Left forelimb (tissue), 1 donor: ENCODE data around the gene PDZD4.

Source experiments
- DNase-seq: peaks from one replicate; pipeline ENCODE4 v3.0.0-alpha.2; 2018; ENCODE audit warnings: low spot score

The PDZD4 gene

DNA sequence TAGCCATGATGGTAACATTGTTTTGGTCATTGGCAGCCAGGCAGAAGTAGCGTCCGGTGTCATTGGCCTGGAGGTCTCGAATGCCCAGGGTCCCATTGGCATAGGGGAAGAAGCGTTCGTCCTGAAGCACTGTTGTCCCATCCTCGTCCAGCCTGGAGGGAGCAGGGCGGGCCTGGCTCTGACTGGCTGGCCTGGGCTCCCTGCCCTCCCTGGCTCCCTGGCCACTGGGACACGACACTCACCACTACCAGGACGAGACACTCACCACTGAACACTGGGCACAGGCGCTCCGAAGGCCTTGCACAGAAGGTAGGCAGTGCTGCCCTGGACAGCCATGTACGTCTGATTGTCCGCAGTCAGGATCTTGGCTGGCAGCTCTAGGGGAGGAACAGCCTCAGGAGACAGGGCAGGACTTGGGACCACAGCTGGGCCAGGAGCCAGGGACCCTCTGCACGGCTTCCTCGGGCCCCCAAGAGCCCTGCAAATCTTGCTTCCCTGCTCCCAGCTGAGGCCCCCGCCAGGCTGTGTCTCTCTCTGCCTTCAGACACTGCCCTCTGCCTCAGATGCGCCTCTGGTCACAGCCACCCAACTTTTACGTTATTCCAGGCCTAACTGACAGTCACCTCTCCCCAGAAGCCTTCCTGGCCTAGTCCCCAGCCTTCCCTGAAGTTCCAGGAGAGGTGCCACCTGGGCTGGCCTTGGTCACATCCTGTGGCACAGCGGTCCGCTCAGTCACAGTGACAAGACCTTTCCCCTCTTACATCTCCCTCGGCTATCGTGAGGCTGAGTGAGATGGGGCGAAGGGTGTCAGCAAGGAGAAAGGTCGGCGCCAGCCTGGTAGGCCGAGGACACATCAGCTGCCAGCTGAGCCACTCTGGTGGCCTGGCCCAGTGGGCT is 38.5 kb upstream of the PDZD4 start:
- DNase-seq = no peak

DNA sequence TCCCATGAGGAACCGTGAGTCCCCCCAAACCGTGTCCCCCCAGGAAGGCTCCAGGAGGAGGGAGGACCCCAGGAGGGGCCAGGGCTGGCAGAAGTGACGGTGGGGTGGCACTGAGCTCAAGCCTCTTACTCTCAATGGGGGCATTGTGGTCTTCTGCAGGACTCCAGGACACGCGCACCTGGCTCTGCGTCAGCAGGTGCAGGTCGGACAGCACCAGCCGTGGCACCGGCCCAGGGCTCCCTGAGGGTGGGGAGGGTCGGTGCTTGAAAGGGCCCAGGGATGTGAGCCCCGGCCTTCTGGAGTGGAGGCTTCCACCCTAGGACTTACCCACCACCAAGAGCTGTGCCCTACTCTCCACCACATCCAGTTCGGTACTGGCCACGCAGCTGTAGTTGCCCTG is 37.3 kb upstream of the PDZD4 start:
- DNase-seq = no peak

DNA sequence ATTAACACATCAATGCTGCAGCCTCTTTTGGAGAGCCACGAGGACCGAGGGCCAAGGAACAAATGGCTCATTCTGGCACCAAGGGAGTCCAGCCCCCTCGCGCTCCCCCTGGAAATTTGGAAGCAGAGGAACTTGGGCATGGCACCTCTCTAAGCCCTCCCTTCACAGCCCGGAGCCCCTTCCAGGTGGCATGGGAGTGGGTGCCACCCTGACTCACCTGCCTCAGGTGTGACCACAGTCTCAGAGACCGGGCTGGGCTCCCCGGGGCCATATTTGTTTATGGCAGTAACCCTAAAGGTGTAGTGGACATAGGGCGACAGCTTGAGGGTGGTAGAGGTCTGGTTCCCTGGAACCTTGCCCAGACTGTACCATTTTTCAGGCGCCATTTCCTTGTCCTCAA is 36.8 kb upstream of the PDZD4 start:
- no peak for DNase-seq

DNA sequence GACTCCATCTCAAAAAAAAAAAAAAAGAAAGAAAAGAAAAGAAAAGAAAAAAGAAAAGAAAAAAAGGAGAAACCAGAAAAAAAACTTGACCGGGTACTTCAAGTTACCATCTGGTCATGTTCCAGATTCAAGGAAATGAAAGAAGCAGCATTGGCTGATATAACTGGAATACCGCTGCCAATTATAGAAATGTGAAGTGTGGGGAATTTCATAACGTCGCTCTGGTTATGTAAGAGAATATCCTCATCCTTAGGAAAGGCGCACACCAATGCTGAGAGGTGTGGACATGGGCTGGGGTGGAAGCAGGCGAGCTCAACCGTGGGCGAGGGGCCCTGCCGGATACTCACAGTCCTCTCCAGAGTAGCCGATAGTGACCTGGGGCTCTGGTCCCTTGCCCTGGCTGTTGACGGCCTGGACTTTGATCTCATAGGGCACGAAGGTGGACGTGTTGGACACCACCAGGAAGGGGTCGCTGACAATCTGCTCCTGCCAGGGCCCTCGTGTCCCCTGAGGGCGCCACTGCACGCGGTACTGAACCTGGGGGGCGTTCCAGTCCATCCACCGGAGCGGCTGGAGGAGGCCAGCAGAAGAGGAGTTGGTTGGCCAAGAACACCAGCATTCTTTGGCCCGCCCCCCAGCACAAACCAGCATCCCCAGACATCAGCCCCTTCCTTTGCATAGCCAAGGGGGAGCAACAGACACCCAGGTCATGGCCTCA is 36.1 kb upstream of the PDZD4 start:
- DNase-seq = no peak

DNA sequence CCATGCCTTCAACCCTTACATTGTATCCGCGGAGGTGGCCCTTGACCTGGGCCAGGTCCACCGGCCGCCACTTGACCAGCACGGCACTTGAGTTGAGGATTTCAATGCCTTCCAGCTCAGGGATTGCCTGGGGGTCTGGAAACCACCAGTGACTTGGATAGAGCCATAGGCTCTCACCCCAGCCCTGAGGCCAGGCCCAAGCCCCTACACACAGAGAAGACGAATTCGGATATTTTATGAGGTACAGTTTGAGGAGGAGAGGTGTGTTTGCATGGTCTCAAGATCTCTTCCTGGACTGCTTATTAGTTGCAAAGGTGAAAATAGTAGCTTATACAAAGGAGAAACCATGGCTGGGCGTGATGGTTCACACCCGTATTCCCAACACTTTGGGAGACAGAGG is 35.3 kb upstream of the PDZD4 start:
- no peak for DNase-seq

DNA sequence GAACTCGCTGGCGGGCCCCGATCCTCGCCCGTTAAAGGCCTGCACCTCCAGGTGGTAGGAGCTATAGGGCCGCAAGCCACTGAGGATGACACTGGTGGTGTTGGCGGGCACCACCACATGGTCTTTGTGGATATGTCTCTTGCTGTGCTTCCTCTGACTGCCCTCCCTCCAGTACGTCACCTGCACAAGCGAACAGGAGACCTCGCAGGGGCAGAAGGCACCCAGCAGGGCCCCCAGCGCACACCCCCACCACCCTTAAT is 34.9 kb upstream of the PDZD4 start:
- no peak for DNase-seq

DNA sequence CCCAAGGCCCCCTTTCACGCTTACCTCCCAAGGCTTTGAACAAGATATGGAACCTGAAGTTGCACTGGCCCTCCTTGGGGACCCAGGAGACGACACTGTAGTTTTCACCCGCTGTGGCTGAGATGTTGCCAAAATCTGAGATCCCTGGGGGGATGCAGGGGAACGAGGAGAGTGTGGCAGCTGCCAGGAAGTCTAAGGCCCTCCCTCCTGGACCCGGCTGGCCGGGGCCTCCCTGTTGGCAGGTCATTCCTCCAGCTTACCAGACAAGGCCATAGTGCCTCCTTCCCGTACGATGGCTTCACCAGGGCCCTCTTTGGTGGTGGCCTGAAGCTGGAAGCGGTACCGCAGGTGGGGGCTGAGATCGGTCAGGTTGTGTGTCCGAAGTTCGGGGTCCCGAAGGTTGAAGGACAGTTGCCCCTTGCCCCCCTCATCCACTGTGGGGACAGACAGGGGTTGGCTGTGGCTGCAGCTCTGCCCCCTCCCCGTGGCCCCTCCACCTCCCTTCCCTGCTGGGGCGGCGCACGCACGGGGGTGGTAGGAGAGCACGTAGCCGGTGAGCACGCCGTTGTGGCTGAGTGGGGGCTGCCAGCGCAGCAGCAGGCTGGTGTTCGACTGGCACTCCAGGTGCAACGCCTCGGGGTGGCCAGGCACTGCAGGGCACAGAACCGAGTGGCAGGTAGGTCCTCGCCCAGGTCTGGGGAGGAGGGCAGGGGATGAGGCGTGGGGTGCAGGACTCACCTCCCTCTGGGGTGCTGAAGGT is 34.4 kb upstream of the PDZD4 start:
- DNase-seq = no peak

DNA sequence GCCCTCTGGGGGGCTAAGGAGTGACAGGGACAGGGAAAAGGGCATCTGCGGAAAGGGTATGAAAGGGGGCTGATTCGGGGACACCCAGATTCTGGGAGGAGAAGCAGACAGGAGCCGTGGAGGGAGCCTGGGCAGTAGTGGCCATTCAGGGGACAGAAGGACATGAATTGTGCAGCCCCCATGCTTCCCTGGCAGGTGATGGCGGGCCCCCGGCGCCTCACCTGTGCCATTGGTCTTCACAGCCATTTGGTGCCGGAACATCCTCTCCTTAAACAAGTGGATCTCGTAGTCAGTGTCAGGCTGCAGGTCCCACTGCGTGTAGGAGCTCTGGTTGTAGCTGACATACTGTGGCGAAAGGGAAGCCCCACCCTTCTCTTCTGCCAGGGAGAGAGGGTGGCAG is 33.8 kb upstream of the PDZD4 start:
- DNase-seq = no peak

DNA sequence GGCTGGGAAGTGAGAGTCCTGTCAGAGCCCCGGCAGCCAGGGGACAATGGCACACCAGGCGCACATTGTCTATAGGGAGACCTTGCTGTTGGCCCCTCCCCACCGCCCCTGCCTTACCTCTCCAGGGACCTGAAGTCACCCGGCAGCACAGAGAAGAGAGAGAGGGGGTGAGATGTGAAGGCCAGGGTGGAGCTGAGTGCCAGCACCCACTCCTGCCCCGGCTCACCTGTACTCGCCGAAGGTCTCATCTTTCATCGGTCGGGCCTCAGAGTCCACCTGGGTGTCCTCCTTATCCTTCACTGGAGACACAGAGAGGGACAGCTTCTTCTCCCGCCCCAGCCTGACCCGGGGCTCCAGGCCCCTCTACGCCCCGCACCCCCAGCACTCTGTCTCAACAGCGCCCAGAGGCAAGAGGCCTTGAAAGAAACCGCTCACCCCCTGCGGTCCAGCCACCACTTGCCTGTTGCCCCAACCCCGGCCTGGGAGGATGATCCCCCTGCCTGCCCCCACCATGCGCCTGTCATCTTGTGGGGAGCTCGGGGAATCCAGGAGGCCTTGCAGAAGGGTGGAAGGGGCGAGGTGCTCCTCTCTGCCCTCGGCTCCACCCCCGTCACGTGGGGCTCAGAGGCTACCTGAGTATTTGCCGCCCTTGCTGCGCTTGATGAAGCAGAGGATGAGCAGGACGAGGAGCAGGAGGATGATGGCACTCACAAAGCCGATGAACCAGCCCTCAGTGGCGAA is 33.1 kb upstream of the PDZD4 start:
- DNase-seq = no peak

DNA sequence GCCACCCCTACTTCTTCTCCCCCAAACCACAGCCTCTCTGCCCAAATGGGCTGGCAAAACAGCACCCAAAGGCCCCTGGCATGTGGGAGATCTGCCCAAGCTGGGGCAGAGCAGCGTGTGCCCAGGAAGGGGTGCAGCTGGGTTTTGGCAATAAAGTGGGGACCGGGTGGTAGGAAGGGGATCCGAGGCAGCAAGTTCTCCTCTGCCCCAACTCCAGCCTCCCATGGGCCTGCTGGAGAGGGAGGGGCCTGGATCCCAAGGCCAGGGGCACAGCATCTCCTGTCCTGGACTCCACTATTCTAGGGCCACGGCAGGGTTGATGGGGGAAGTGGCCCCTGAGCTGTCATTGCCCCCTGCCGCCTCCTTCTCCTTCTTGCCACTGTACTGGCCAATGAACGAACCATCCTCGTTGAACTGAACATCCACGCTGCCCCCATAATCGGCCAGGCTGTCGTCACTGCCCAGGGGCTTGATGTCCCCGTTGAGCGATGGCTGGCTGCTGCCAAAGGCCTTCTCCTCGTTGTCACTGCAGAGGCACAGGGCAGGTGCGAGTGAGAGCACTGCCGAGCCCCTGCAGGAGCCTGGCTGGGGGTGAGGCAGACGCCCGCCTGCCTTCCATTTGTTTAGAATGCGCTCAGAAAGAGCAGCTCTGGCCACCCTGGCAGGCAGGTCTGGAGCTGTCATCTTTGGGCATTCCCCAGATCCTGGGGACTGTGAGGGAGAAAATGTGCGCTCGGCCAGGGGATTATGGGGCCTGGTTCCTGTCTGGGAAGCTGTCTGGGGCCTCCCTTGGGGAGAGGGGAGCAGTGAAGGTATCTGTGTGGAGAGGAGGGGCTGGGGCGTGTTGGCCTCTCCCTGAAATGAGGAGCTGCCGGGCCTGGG is 32.3 kb upstream of the PDZD4 start:
- no peak for DNase-seq

DNA sequence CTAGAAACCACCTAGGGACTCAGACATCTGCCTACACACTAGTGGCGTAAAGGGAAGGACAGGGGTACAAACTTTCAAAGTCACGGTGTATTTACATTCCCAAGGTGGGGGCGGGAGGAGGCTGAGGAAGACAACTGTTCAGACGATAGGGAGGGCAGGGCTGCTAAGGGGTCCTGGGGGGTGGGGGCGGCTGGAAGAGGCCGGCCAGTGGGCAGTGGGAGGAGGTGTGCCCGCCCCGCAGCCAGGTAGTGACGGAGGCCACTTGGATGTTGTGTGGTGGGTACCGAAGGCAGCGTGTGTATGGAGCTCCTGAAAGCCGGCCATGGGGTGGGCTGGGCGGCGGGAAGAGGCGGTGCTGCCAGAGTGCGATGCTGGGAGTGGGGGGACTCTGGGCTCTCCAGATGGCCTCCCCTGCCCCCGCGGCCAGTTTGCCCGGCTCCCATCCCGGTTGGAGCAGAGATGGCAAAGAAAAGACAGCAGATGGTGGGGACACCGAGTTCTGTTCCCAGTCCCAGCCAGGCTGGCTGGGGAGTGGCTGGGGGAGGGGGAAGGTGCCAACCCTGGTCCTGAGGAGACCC is 31.5 kb upstream of the PDZD4 start:
- no peak for DNase-seq

DNA sequence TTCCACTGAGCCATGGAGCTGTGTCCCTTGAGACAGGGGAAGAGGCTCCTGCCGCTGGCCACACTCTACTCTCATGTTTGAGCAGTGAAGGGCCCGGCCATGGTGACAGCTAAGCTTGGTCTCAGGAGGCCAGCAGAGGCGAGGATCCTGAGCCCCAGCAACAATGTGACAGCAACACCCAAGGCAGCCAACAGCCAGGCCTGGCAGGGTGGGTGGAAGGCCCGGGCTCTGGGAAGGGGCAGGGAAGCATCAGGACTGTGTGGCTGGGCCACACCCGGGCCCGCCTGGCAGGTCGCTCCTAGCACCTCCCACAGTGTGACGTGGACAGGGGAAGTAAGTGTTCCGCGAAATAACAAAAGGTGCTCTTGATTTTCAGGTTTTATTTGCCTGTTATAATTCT is 30.8 kb upstream of the PDZD4 start:
- no peak for DNase-seq

DNA sequence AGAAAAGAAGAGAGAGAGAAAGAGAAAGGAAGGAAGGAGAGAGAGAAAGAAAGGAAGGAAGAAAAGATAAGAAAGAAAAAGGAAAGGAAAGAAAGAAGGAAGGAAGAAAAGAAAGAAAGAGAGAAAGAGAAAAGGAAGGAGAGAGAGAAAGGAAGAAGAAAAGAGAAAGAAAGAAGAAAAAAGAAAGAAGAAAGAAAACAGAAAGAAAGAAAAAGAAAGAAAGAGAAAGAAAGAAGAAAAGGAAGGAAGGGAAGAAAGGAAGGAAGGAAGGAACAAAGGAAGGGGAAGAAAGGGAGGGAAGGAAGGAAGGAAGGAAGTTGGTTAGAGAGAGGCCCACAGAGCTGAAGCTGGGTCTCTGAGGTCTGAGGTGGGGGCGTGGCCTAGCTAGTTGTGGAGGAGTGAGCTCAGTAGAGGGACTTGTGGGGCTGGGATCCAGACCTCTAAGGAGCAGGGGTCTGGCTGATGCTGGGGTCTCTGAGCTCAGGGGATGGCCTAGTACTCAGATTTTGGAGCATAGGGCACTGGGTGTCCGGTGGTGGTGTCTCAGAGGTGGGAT is 27.1 kb upstream of the PDZD4 start:
- DNase-seq = no peak

DNA sequence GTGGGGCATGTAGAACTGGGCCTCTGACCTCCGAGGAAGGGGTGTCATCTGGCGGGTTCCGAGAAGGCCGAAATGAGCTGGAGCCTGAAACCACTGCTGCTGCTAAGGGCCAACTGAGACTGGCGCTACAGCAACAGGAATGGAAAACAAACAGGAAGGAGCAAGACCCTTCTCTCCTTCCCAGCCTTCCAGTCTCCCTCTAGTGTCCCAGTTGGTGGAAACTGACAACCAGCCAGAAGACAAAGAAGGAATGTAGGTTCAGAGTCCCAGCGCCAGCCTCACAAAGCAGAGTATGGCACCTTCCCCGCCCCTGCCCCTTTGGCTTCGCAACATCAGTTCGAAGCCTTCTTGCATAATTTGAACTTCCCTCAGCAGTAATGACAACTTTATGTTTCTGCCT is 24.4 kb upstream of the PDZD4 start:
- no peak for DNase-seq

DNA sequence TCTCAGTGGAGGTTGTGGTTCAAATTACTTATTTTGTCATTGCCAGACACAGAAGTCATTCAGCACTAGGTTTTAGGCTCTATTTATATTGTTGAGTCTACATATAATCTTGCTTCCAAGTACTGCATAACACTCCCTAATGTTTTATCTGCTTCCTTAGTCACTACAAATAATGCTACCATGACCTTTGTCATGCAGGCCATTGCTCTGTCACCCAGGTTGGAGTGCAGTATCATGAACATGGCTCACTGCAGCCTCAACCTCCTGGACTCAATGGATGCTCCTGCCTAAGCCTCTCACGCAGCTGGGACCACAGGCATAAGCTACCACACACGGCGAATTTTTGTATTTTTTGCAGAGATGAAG is 23.5 kb upstream of the PDZD4 start:
- no peak for DNase-seq

DNA sequence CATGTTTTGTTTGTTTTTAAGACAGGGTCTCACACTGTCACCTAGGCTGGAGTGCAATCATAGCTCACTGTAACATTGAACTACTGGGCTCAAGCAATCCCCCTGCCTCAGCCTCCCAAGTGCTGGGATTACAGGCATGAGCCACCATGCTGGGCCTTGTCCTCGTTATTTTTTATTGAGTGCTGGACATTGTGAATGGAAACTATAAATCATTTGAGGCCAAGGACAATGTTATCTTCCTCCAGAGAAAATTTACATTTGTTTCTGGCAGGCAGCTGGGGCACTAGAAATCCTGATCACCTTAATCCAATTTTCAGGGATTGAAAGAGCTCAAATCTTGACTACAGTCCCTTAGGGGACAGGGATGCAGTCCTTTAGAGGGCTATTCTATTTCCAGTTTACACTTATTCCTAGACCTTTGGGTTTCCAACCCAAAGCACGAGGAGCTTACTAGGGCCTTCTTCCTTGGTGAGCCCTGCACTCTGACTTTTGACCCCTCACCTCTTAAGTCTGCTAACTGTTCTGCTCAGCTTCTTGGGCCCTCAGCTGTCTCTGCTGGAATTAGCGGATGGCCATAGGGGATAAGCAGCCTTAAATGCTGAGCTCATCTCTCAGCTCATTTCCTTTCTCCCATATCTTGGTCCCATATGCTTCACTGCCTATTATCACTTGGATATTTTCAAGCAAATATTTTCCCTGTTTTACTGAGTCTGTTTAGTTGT is 23.0 kb upstream of the PDZD4 start:
- no peak for DNase-seq

DNA sequence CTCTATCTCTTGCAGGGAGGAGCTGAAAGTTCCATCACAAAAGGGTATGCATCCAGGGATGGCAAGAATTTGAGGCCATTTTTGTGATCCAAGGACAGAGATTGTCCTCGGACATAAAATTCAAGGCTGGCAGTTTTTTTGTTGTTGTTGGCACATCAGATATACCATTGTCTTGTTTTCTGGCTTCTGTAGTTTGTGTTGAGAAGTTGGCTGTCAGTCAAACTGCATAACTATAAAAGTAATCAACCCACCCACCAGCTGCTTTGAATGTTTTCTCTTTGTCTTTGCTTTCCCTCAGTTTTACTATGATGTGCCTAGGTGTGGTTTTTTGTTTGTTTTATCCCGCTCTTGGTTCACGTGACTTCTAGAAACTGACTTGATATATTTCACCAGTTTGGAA is 21.6 kb upstream of the PDZD4 start:
- DNase-seq = no peak

DNA sequence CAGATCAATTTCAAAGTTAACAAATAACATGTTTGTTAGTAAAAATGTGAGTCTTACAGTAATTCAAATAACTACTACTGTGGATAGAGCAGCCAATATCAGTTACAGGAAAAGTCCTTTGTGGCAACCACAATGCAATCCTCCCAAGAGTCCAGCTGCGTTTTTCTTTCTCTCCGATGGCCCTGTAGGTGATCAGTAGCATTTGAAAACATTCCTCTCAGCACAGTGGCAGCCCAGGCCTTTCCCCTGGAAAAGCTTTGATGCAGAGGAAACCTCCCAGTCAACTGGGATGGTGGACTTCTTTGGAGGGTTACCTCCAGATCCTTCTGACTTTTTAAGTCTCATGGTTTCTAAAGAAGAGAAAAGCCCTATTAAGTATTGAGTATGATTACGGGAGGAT is 18.0 kb upstream of the PDZD4 start:
- DNase-seq = no peak

DNA sequence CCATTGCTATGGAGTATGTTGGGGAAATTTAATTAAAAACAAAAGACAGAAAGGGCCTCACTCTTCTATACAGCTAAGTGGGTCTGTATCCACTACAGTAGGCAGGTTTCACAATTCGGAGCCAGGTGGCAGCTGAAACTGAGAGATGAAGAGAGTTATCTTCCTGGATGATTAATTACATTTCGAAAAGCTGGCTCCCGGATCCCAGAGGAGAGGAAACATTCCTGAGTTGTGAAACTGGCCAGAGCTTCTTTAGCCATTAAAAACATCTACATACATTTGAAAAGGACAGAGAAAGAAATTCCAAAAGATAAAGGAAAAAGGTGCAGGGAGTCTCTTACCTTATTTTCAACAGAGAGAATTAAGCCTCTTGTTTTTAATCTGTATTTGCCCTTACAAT is 15.5 kb upstream of the PDZD4 start:
- DNase-seq = no peak

DNA sequence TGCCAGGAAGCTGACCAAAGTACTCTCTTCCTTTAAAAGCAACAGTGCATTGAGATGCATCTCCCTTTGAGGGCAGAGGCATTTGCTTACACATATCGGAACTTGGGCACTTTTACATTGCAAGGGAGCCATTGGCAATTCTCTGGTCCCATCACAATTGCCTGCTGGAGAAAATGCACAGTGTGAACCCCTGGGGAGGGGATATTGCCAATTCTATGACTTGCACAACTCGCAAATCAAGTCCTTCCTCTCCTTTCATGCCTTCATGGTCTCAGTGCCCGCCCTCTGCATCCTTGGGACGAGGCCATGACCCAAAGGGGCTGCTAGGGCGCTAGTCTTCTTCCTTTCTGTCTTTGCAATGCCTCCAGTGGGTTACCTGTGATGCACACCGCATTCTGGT is 14.9 kb upstream of the PDZD4 start:
- DNase-seq = no peak
